GM21390 (cell line): ENCODE measurements around the gene FAXDC2.

Experiments
- ATAC-seq: cut with Tn5 transposase; IDR thresholded peaks from one replicate; pipeline ENCODE4 v1.9.1; 2021; ENCODE audit not compliant: unreplicated experiment

Gene FAXDC2

DNA sequence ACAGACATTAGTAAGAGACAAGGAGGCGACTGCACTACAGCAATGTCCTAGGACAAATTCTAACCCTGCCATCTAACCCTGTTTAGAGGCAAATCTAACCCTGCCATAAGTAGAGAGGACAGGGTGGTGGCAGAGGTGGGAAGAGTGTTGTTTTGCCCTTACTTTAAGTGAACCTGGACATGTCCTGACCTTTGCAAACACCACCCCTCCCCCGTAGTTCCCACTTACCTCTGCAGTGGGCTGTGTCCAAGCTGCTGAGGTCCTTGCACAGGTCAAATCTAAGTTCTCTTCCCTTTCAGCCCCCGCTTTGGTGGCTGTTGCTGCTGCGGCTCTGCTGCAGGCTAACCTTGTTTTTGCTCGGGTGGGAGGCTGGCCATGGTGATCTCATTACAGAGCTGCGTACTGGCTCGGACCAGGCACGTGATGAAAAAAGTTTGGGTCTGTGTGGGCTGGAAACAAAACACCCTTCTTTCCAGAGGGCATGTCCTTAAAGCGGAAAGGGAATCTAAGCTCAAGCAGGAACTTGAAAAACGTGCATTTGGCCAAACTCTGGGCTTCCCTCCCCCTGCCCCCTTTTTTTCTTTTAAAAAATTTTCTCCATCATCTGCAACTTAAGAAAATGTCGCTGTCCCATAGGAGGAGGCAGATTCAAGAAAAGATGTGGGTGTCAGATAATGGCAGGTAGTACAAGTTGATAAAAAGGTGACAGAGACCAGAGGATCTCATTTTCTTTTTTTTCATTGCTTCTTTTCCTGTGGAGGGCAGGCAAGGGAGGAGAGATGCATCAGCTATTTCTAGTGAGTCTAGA lies at the start of gene FAXDC2:
Gene FAXDC2, minus strand, starts transcription at position 349 of the 808 bp plus-strand sequence. CDS start 12,425 bp downstream, outside the sequence.
- no peak for ATAC-seq

GRCh38 chr5:154900066-154900465 lies 49.7 kb upstream of the FAXDC2 start:
- ATAC-seq, result no peak

DNA sequence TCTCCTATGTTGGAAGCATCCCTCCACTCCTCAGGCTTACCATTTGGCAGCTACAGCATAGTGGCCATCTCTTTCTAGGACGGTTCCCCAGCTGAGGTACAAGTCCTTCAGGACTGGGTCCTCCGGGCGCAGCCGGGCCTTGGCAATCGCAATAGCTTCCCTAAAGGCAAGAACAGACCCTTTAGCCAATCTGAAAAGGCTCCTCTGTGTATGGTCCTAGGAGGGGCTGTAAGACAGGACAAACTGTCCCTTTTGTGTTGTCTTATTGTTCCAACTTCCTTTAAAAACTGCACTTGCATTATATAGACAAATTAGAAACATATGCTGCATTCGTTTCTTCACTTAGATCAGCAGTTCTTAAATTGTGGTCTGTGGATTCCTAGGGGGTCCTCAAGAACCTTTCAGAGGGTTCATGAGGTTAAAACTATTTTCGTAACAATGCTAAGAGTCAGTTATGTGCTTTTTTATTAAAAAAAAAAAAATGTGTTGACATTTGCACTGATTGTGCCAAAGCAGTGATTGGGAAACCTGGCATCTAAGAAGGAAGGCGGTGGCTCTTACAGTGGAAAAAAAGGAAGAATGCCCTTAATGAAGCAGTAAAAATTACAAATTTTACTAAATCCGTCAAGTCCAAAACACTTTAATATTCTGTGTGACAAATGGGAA lies 48.9 kb upstream of the FAXDC2 start:
- no peak for ATAC-seq

DNA sequence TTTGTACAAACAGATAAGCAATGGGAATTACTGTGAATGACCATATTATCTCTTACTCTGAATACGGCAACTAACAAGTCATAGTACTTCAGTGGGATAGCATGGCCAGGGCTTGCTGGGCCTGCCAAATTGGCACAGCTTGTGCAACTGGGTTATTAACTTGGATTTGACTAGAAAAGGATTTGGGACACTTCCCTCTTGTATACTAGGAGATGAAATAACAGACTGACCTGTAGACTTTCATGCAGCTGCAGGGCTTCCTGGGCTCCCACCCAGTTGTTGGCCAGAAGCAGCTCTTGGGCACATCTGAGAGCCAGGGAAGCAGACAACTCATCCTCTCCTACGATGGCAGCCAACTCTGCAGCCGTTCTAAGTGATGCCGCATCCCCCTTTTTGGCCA lies 47.8 kb upstream of the FAXDC2 start:
- ATAC-seq, result no peak

- no peak for ATAC-seq
Measured at GRCh38 chr5:154896562-154897165, 46.3 kb upstream of the FAXDC2 start.

DNA sequence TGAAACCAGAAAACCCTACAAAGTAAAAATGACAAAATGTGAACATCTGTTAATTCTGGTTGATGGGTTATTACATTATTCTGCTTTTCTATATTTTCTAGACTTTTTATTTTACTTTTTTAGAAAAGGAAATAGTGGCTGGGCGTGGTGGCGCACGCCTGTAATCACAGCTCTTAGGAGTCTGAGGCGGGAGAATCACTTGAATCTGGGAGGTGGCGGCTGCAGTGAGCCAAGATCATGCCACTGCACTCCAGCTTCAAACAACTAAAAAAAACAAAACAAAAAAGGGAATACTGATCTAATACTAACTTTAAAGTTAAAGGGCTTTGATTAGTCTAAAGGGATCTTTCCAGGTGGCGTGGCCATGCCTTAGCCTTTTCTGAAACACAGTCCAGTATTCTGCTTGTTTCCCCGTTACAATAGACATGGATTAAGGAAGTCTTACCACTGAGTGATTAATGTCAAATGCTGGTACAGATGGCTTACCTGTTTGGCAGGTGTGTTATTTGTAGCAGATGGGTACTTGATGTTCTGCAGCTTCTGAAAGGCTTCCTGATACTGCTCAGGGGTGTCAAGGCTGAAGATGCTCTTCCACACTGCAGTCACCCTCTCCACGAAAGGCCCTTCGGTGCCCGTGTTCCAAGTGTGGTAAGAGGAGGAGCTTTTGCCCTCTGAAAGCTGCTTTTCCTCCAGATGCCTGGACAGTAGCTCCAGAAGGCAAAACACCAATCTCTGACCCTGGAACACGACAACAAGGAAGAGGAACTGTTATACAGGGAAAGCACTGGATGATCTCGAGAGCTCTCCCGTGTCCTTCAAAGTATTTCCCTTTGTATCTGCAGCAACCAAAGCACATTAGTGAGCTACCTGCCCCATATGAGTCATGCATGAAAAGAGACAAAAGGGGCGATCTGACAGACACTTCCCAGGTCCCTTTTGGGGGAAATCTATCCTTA lies 45.5 kb upstream of the FAXDC2 start:
- no peak for ATAC-seq

DNA sequence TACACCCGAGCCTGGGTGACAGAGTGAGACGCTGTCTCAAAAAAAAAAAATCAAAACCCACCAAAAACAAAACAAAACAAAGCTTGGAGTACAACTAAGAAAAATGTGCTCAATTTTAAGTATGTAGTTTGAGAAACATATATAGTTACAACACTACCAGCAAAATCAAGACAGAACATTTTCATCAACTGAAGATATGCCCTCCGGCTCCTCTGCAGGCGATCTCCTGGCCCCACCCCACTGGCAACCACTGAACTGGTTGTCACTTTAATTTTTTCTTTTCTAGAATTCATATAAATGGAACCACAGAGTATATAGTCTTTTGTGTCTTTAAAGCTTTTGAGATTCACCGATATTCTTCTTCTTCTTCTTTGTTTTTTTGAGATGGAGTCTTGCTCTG lies 43.0 kb upstream of the FAXDC2 start:
- no peak for ATAC-seq

- no peak for ATAC-seq
Measured at GRCh38 chr5:154892369-154892771, 42.0 kb upstream of the FAXDC2 start.

- no peak for ATAC-seq
Measured at GRCh38 chr5:154885439-154885838, 35.0 kb upstream of the FAXDC2 start.

GRCh38 chr5:154884424-154884823 lies 34.0 kb upstream of the FAXDC2 start:
- no peak for ATAC-seq

DNA sequence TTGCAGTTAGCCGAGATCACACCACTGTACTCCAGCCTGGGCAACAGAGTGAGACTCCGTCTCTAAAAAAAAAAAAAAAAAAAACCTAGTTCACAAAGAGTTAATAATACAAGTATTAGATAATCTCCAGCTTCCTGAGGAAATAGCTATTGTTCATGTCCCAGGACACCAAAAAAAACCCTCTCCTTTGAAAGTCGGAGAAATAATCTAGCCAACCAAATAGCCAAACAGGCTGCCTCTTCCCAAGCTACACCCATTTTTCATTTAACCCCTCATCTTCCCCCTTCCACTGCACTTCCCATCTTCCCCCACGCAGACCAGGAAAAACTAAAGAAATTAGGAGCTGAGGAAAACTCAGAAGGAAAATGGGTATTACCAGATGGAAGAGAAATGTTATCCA lies 31.6 kb upstream of the FAXDC2 start:
- ATAC-seq, result no peak

GRCh38 chr5:154878642-154879335 lies 28.4 kb upstream of the FAXDC2 start:
- ATAC-seq, result no peak

- no peak for ATAC-seq
Measured at GRCh38 chr5:154873791-154874331, 23.5 kb upstream of the FAXDC2 start.

DNA sequence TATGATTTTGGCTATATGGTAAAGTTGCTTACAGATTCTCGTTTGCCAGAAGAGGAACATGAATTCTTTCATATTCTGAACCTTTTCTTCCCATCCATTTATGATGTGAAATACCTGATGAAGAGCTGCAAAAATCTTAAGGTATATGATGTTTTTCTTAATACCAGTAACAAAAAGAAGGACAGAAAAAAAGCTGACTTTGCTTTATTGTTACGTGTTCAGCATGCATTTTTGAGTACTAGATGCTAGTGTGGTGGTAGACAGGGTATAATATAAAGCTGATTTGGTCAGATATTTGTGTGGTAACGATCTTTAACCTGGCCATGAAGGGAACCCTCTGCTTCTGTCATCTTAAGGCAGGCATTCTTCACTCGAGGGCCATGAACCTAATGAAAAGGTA lies 21.3 kb upstream of the FAXDC2 start:
- ATAC-seq, result no peak

- ATAC-seq, result no peak
Measured at GRCh38 chr5:154868702-154869101, 18.3 kb upstream of the FAXDC2 start.

- ATAC-seq, result no peak
Measured at GRCh38 chr5:154866841-154867240, 16.4 kb upstream of the FAXDC2 start.

DNA sequence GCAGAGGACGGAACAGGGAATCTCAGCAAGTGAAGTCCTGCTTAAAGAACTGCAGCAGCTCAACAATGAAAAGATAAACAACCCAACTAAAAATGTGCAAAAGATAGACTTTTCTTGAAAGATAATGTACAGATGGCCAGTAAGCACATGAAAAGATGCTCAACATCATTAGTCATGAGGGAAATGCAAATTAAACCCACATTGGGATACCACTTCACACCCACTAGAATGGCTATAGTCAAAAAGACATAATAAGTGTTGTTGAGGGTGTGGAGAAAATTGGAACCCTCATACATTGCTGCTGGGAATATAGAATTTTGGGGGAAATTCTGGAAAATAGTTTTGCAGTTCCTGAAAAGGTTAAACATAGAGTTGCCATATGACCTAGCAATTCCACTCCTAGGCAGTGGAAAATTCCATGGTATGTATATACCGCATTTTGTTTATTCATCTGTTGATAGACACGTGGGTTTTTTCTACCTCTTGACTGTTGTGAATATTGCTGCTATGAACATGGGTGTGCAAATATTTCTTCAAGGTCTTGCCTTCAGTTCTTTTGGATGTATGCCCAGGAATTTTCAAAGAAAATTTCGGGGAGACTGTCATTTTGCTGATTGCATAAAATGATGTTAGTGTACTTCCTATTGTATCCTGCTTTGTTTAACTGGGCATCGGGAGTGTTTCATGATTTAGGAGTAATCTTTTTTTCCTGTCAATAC lies 15.2 kb upstream of the FAXDC2 start:
- no peak for ATAC-seq

DNA sequence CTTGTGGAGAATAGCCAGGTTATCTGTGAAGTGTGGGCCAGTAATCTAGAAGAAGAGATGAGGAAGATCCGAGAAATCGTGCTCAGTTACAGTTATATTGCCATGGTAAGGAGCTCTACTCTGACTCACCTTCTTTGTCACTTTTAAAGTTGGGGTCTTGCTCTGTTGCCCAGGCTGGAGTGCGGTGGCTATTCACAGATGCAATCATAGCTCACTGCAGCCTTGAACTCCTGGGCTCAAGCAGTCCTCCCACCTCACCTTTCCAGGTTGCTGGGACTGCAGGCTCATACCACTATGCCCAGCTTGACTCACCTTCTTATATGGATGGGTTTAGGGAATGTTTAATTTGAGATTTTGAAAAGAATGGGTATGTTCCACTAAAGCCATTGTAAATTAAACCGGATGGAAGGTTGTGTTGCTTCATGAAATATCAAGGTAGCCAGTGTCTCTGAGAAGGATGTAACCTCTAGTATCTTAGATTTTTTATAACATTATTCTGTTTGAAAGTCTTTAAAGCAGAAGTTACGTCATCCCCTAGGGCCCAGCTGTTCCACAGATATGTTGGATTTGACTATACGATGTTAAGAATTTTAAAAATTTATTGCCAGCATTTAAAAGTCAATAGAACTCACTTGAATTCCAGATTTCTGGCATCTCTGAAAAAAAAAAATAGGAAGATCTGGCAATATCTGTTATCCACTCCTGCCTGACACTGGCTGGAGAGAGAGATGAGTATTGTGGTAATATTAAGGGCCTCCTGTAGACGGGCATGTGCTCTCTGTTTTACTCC lies 13.1 kb upstream of the FAXDC2 start:
- ATAC-seq, result no peak

DNA sequence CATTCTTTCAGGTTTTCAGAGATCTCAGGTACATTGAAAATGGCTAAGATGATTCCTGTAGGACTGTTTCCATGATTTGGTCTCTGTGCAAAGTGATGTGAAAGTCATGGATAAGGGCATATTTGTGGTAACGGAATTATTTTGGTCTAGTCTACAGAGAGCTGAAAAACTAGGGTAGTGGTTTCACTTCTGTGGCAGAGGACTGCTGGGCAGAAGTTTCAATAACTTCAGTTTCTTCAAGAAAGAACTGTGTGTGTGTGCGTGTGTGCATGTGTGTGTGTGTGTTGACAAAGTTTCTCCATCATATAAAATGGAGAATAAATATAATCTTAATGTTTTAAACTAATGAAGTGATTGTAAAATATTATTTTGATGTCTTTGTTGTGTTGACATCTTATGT lies 12.4 kb upstream of the FAXDC2 start:
- ATAC-seq, result no peak
